Activated CD4-positive, alpha-beta T cell treated with anti-CD3 and anti-CD28 coated beads for 4 hours (primary cell): ENCODE measurements around the gene SRPK2.

Experiments used
- DNase-seq, 2 donors: peaks; one replicate each; pipeline ENCODE4 v3.0.0-alpha.2; 2020

Gene SRPK2

DNA sequence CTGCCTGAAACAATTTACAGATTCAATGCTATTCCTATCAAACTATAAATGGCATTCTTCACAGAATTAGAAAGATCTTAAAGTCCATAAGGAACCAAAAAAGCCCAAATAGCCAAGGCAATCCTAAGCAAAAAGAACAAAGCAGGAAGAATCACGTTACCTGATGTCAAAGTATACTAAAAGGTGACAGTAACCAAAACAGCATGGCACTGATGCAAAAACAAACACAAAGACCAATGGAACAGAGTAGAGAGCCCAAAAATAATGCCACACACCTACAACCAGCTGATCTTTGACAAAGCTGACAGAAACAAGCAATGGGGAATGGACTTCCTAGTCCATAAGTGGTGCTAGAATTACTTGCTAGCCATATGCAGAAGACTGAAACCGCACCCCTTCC is 208.7 kb downstream of the SRPK2 start:
- DNase-seq, result no peak

DNA sequence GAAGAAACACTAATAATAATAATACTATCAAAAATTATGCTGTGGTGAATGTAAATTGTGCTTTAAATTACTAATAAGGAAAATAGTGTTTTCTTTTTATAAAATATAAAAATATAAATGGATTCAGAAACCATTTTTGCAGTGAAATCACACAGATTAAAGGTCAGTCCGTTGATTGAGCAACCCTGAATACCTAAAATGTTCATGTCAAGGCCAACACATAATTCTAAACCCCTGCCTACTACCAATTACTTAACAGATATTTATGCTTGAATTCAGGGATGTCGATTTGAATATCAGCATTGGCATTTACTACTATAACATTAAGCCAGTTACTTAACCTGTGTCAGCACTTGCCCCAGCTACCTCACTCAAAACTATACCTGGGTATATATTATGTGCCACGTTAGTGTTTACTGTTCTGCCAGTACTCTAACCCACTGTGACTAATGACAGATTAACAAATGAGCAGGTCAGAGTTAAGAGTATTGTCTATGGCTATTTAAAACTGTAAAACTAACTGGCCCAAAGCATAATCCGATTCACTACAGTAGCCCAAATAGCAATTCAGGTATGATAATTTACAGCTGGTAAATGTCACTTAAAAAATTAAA is 209.7 kb downstream of the SRPK2 start:
- no peak for DNase-seq

DNA sequence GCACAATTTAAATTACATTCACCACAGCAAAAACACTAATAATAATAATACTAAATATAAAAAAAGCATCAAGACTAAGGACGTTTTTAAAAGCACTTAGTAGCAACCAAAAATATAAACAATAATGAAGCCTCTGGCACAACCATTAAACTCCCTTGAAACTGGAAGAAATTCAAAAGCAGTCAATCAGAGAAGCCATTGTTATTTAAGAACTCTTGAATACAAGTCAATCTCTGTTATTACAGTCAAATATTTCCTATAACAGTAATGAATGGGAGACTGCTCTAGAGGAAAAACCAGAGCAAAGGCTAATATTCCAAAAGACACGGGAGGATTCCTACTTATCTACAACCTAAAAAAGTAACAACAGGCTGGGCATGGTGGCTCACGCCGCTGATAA is 210.5 kb downstream of the SRPK2 start:
- DNase-seq, result no peak

DNA sequence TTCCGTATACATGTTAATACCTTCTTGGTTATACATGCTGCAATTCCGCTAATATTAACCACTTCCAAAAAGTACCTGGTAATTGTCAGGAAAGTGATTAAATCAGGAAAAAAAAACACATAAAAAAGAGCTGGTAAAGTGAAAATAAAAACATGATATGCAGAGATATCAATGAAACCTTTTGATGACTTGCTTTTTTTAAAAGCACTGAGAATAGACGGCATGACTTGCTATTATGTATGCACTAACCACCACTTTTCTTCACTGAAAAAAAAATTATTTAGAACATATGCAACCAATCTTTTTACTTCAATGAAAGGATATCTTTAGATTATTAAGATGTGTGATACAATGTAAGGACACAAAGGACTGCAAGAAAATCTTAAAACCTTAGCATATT is 211.7 kb downstream of the SRPK2 start:
- no peak for DNase-seq

DNA sequence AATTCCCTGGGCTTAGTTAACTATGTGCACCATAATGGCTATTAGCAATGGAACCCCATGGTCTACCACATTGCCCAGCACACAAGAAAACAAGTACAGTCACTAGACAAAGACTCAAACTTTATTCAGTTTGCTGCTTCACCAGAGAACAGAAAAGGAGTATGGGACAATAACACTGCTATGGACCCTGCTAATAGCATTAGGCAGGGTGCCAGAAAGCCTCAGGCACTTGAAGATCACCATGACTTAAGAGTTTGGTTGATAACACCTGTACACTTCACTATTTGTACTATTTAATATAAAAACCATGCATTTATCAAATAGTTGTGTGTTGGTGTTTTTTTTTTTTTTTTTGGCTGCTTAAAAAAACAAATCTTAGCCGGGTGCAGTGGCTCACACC is 215.1 kb downstream of the SRPK2 start:
- no peak for DNase-seq

DNA sequence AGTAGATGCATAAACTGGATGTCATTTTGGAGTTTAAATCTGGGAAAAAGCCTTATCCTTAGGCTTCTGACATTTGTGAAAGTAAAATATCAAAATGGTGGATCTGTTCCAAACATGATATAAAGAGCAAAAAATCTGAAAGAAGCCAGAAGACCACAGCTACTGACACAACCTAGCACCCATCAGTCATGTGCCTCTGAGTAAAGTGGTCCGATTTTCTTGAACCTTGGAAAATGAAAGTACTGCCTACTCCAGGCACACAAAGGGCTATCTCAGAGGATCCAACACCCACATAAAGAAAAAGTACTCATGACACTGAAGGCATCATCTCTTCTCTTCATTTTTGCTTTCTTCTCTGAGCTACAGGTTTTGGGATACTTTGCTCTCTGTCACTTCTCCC is 224.0 kb downstream of the SRPK2 start:
- no peak for DNase-seq

DNA sequence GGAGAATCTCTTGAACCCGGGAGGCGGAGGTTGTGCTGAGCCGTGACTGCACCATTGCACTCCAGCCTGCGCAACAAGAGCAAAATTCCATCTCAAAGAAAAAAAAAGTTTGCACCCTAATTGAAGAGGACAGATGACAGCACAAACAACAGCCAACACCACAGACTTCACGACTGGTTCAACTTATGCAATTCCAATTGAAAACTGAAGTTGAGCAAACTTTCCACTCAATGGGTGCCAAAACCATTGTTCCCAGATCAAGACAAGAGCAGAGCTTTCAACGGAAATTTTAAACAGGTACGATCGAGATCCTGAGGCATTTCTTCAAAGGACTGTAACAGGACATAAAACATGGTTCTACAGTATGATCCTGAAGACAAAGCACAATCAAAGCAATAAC is 225.0 kb downstream of the SRPK2 start:
- DNase-seq, result no peak

DNA sequence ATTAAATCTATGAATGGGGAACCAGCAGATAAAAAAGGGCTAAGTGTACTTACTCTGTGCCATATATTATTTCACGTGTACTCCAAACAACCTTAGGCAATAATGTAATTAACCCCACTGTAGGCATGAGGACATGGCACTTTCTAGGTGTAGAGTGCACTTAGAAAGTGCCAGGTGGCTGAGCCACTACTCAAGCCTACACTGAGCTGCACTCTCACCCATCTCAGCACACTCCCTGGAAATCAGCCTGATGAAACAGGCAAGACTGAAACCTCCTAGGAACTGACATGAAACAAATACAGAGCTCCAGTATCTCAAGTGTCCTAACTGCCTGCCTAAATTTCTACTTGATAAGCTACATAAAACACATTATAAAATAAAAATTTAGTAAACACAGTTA is 227.4 kb downstream of the SRPK2 start:
- no peak for DNase-seq

DNA sequence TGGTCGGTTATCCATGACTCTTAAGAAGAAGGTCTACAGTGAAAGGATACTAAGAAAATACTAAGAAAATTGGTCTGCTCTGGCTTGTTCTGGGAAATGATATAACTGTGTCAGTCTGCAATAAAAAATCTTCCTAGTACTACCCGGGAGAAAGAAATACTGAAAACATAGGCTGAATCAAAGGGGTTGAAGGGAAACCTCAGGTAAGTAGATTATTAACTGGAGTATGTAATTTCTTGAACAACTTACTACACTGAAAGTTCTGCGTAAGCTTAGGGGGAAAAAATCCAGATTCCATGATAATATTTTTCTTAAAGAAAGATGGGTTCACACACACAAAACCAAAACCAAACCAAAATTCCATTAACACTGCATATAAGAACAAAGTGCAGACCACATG is 231.4 kb downstream of the SRPK2 start:
- no peak for DNase-seq

DNA sequence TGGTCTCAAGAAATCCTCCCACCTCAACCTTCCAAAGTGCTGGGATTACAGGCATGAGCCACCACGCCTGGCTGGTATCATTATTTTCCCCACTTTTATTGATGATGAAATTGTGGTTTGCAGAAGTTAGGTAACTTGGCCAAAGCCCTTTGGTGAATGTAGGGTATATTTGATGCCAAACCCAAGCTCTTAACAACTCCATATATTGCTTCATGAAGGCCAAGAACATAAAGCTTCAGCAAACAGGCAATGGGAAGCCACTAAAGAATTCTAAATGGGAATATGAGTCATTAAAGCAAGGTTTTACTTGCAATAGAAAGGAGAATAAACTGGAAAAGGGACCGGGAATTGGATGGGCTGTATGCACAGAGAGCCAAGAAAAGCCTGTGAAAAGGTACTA is 232.0 kb downstream of the SRPK2 start:
- no peak for DNase-seq

DNA sequence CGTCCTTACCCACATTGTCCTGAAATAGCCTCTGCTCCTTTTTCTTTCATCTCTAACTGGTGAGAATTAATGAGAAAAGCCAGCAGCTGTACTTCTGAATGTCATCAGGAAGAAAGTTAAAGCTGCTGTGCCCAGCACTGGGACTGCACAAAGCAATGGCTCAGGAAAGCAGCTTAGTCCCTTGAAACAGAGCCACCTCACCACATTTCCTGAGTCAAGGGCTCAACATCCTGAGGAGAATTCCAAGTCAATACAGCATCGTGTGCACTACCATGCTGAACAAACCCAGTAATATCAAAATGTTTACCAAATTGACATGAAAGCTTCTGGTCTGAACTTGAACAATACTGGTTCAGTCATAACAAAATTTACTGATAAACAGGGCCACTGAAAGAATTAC is 234.6 kb downstream of the SRPK2 start:
- no peak for DNase-seq

DNA sequence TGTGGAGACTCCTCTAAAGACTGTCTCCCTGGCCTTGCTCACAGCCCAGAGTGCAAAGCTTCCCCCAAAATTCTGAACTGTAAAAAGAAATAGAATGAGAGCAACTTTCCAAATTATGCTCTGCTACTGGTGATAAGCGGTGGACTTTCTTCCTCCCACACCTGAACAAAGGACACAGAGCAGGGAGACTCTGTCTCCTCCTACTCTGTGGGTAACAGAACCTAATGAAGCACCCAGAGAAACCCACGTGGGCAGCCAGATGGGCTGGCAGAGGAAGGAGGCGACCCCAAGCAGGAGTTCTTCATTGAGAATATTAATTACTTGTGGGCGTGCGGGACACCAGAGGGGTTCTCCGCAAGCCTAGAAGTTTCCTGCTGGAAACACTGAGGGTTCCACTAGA is 235.2 kb downstream of the SRPK2 start:
- no peak for DNase-seq

DNA sequence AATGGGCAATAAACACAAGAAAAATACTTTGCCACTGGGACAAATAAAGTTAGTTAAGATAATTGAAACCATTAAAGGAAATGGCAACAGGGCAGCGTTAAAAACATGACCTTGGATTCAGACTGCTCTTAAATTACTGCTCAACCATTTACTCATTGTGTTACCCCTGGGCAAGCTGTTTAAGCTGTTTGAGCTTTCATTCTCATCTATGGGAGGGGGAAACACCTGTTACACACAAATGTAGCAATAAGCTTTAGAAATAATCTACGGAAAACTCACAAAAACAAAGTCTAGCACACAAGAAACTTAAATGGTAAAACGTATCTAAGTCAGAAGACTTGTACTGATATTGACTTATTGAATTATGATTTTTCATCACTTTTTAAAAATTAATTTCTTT is 237.6 kb downstream of the SRPK2 start:
- DNase-seq, result no peak

DNA sequence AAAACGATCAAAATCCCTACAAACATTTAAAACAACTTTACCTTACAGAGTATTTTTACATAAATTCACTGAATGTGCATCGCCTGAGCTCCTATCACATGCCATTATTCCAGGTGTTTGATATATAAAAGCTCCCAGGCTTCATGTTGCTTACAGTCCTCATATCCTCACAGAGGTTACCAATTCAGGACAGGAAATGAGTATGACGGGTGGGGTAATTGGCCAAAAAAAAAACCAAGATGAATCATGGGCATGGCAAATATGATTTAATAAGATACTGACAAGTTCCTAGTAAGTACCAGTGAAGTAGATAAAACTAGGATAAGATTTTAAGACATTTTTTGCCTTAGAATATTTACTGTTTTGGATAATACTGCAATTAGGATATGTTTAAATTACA is 238.9 kb downstream of the SRPK2 start:
- DNase-seq, result no peak

DNA sequence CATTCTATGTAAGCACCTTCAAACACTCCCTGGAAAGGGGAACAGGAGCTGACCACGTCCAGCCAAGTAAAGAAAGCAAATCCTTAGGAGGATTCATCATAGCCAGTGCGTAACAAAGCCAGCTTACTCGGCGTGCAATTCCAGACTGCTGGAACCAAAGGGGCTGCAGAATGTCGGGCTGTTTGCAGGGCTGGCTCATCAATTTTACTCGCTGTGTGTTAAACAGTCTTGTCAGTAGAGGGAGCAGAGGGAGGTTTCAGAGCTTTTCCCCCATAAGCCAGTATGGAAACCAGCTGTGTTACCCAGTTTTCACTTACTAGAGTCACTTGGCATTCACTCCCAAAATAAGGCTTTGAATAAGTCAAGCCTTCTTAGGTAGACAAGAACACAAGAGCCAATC is 247.7 kb downstream of the SRPK2 start:
- DNase-seq, result no peak

DNA sequence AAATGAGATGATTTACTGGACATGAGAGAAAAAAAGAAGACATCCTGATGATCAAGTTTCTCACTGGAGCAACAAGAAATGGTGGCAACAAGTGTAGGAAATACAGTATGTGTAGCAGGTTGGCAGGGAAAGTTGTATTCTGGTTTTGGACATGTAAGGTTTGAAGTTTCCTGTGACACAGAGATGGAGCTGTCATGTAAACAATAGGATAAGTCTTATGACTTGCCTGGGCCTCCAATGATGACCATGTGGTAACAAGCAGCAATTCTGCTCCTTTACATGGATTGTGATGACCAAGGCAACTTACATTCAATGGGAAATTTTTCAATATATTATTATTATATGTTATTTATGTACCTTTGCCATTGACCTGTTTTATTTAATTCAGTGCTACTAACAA is 249.3 kb downstream of the SRPK2 start:
- no peak for DNase-seq

DNA sequence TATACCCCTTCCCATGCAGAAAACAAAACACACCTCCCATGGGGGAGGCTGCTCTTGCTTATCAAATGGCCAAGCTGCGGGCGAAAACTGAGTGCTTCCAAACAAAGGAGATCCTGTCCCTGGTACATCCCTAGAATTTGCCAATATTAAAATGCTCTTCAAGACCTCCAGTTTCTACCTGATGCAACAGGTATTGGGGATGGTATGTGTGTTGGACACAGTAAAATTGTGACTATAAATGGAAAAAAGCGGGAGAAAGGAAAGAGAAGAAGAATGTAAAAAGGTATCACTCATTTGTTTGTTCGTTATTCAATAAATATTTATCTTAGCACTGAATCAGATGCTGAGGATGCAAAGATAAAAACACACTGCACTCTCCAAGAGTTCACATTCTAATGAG is 250.8 kb downstream of the SRPK2 start:
- no peak for DNase-seq

DNA sequence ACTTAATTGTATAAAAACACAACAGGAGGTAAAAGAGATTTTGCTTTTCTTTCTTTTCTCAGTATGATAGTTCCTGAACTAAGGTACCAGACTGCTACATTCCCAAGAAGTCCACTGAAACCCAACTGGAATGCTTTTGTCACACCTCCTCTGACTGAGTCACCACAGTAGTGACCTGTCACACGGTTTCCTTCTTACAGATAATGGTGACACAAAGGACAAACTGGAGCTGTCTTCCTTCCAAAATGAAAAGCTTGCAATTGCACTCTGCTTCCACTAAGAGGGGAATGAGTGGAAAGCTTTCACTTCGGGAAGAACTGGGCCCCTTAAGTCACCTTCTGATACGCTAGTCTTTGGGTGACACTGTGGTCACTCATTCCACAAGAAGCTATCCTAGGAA is 252.5 kb downstream of the SRPK2 start:
- DNase-seq, result no peak

DNA sequence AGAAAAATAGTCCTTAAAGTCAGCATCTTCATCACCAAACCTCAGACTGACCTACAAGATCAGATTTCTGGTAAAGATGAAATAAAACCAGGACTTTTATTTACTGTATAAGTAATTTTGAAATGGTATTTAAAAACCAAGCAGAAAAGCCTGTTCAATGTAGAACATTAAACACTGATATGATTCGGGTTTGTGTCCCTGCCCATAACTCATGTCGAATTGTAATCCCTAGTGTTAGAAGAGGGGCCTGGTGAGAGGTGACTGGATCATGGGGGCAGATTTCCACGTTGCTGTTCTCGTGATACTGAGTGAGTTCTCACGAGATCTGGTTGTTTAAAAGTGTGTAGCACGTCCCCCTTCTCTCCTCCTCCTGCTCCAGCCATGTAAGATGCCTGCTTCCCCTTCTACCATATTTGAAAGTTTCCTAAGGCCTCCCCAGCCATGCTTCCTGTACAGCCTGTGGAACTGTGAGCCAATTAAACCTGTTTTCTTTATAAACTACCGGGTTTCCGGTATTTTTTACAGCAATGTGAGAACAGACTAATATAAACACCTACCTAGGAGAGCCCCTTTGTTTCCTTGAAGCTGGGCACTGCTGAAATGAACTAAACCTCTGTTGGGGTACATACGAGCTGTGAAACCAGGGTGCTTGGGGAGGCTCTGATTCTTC is 254.6 kb downstream of the SRPK2 start:
- no peak for DNase-seq

DNA sequence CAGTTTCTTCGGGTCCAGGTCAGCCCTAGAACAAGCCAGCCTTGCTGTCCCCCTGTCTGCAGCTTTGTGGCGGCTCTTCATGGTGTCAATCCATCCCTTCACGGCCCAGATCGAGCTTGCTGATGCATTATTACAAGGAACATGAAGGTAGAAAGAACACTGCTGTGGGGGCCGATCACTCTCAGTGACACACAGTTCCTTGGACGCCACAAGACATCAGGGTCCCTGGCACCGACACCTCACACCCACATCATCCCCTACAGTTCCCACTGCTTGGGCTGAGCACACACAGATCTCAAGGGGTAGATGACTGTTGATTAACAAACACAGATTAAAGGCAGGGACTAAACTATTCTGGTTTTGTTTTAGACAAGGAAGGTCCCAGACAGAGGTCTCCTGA is 255.4 kb downstream of the SRPK2 start:
- no peak for DNase-seq

DNA sequence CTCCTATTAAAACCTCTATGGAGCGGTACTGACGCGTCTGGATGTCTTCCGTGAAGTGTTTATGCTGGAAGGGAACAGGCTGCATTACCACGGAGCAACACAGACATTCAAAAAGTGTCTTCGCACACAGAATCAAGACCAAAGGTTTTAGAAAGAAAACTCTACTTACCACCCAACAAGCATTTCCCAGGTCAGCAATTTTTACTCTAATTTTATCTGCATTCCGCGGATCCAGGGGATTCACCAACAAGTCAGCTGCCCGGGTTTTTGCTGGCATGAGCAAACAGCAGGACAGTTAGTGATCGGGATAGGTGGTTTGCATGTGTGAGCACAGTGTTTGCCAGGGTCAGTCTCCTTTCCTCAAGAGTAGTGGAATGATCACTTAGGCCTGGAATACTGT is 255.9 kb downstream of the SRPK2 start:
- no peak for DNase-seq

DNA sequence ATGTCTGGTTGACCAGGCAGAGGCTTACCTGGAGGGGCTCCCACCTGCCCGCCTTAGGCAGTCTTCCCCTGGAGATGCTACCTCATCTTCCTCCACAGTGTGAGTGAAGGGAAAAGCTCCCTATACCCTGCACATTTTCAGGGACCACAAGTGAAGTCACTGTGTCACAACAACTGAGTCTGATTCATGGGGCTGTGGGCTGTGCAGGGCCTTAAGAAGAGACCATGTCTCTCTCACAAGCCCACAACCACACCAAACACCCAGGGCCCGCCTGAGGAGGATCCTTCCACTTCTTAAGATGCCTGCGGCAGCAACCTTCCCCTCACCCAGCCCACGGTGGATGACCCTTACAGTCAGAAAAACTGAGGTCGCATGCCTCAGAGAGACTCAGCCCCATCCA is 256.4 kb downstream of the SRPK2 start:
- DNase-seq, result no peak

DNA sequence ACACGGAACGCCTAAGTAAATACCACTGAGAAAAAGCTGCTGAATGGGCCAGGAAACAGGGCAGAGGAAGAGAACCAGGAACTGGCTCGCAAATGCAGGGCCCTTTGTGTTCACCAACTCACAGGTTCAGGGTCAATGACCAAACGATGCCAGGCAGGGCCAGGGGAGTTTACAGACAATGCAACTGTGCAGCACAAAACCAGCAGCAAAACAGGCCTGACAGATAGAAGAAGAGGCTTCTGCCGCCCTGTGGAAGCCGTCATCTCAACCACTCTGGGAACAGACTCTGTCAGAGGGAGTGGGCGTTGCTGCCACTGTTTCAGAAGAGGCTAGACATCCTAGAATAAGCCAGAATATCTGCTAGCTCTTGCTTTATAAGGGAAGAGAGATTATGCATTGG is 256.8 kb downstream of the SRPK2 start:
- DNase-seq, result no peak

DNA sequence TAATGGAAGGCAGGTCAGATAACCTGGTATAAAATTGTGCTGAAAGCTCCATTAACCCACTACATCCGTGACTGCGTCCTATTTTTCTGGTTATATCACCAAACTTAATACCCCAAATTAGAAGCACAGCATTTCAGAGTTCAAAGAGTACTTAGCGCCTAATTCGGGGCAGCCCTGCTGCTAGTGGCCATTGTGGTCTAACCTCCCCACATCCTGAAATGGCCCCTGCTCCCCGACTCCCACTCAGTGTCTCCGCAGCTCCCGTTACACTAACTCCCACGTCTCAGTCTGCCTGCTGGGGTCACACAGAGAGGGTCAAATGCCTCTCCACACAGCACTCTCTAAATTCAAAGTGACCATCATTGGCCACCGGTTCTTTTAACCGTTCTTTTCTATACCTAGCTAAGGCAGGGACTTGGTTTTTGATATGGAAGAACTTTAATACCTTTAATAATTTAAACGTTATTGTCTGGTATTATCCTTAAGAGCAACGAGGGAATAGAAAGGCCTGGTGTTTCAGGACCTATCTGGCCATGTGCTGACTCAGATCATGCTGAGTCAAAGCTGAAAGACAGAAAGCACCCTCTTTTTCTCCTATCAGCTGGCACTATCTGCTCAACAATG is 257.6 kb downstream of the SRPK2 start:
- no peak for DNase-seq

DNA sequence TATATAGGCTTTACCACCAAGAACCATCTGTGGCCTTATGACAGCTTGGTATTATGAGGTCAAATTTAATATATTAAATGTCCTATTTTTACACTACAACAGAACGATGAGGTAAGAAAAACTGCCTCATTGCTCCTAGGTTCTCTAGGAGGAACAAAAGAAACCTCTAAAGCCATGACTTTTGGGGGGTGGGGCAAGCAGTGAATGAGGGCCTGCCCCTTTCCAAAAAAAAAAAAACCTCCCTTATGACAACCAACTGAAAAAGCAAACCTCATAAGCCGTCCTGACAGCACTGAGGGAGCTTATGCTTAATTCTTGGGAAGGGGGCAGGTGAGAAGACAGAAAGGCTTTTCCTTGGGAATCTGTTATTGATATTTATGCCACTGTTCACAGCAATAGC is 258.1 kb downstream of the SRPK2 start:
- DNase-seq, result no peak
